ENCODE results near the gene F8.
"Not testable (repeated sequence)": the region's sequence is repeated elsewhere in the genome, so short reads cannot be mapped to it uniquely, and the experiment has no call there.

The F8 gene

DNA sequence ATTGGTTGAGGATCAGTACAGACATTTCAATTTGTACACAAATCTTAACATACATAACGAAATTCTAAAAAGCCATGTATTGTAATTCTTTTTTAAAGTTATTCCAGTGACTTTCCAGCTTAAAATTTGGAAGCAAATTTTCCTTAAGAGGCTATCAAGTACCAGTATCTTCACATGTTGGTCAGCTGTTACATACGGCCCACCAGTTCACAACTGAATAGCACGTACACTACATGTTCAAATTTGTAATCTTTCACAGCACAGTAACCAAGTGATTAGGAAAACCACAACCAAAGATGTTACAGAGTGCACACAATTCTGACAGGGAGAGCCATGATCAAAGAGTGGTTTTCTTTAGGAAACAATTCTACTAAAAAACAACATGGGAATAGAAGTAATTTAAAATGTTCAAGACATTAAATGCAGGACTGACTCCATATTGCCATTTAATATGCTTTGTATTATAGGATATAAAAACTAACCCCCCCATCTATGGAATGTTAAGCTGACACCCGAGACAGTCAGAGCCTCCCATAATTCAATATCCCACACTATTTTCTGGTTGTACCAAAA lies 206.1 kb downstream of the F8 start:
- DNase-seq (ENCODE audit: low read depth in 2 of 2) = not testable (repeated sequence)

GRCh38 chrX:154815274-154815818 lies 207.2 kb downstream of the F8 start:
- DNase-seq (ENCODE audit: low read depth in 2 of 2) = no peak

DNA sequence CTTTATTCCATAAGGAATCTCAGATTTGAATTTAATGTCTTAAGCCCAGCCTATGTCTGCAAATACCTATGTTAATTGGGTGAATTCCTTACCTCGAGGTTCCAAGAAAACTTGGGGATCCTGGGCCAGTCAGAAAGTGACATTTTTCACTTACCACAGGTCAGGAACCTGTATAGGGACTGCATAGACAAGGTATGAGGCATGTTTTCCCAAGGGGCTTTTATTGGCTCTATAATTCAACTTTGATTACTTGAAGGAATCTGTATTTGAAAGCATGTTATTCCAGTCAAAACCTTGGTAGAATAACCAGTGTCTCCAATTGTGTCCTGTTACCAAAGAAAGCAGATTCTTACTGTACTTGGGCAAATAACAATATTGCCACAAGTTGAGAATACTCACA lies 208.7 kb downstream of the F8 start:
- DNase-seq (ENCODE audit: low read depth in 2 of 2) = no peak

DNA sequence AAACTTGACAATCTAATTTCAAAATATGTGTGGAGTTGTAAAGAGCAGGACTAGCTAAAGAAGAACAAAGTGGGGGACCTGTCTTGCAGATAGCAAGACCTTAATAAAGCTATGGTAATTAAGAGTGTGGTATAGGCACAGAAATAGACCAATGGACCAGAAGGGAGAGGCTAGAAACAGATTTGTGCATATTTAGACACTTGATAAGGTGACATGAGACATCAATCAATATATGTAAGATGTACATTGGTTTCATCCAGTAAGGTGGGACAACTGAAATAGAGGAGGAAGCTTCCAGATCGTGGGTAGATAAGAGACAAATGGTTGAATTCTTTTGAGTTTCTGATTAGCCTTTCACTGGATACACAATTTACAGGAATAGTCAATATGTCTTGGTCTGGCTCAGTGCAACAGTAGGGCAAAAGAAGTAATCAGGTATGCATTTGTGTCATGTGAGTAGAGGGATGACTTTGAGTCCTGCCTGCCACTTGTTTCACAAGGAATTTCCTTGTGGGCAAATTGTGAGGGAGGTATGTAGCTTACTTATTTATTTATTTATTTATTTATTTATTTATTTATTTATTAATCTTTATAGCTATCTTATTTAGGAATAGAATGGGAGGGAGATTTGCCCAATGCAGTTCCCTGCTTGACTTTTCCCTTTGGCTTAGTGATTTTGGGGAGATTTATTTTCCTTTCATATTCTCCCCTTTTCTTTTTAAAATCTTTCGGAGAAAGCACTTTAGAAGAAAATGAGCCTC lies 210.0 kb downstream of the F8 start:
- no peak for DNase-seq (ENCODE audit: low read depth in 2 of 2)

- no peak for DNase-seq (ENCODE audit: low read depth in 2 of 2)
These were observed 212.4 kb downstream of the F8 start for GRCh38 chrX:154809939-154810665.

DNA sequence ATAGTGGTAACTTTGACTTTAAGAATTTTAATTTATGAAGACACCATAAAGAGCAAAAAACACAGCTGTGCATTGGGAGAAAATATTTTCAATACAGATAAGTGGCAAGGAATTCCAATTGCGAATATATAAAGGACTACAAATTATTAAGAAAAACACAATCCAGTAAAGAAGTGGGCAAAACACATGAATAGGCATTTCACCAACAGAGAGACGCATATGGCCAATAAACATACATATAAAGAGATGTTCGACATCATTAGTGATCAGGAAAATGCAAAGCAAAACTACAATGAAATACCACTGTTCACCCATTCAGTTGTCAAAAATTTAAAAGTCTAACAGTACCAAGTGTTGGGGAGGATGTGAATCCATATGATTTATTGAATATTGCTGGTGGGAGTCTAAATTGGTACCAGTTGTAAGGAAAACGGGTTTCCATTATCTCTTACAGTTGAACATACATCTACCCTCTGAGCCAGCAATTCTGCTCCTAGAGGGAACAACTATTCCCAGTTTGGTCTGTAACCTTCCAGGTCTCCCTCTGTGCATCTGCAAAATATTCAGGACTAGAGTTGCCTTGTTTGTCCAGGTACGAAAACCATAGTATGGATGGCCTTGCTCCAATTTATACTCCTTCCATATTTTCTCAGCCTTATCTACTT lies 215.6 kb downstream of the F8 start:
- no peak for DNase-seq (ENCODE audit: low read depth in 2 of 2)

DNA sequence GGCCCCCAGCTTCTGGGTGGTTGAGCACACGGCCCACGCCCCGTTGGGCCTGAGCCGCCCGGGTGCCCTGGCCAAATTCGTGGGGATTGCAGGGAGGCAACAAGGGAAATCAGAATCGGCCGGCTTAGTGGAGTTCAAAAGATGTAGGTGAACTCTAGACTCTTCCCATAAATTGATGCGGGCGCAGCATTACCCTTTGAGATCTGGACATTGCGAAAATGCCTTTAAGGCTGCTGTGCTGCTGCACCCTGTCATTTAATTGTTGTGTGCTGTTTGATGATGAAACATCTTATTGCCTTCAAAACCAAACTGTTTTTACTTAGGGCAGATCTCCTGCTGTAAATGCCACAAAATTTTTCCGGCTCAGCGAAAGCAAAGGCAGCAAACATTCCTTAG lies 216.8 kb downstream of the F8 start:
- DNase-seq (ENCODE audit: low read depth in 2 of 2) = no peak

DNA sequence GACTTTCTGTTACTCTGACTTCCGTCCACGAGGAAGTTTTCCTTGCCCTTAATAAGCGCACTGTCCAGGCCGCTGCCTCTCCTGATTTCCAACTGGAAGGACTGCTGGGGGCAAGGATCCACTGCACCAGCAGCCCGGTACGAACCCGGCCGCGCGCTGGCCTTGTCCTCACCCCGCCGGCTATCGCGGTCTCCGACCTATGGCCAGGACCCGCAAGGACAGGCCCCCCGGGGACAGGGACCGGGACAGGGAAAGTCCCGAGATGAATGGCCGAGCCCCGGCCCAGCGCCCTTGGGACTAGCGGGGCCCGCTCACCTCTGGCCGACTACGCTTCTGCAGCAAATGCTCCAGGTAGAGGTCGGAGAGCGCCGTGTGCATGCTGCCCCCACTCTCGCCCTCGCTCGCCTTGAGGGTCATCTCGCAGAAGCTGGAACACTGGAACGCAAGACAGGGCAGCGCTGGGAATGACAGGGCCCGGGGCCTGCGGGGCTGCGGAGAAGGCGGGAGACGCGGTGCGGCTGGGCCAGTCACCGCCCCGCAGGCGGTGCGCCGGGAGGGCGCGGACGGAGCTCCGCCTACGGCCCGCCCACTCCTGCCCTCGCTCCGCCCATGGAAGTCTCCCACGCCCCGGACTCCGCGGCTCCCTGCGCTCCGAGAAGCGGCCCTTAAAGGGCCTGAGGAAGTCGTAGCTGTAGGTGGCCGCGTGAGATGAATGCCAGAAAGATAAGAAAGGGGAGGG lies 217.4 kb downstream of the F8 start, which contains the start of gene MPP1:
TSS of gene MPP1 (minus strand) at position 529 of the 739 bp plus-strand sequence. CDS start at position 417, 112 bp downstream.
- DNase-seq (ENCODE audit: low read depth in 2 of 2) = peak; percentile 51 to 61

- no peak for DNase-seq (ENCODE audit: low read depth in 2 of 2)
These were observed 218.1 kb downstream of the F8 start for GRCh38 chrX:154804261-154804956.

- DNase-seq (ENCODE audit: low read depth in 2 of 2) = no peak
These were observed 219.6 kb downstream of the F8 start for GRCh38 chrX:154802947-154803346.

DNA sequence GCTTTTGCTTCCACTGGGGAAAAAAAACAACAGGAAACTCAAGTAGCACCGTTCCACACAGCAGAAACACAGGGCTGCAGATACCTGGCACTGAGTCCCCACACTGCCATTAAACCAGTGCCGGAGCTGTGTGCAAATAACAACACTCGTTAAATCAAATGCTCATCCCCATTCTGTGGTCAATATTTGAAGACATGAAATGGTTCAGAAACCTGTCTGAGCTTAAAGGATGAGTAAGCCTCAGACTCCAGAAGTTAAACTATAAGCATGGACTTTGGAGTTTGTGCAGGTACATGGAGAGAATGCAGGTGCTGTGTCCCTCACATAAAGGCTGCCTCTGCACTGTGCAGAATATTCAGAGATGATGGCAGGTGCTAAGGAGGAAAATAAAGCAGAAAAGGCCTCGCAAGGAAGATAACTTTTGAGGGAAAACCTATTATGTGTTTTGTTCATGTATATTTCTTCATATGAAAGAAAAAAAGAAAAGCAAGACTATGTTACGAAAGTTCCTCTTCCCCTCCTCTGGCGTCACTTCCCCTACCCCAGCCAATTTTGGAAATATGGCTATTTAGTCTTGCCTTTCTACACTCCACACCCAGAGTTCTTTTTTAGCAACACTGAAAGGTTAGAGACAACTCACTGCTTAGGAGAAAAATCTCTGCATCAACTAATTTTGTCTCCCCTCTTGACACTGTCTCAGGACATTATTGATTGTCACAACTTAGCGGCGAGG lies 221.9 kb downstream of the F8 start:
- DNase-seq (ENCODE audit: low read depth in 2 of 2) = no peak

DNA sequence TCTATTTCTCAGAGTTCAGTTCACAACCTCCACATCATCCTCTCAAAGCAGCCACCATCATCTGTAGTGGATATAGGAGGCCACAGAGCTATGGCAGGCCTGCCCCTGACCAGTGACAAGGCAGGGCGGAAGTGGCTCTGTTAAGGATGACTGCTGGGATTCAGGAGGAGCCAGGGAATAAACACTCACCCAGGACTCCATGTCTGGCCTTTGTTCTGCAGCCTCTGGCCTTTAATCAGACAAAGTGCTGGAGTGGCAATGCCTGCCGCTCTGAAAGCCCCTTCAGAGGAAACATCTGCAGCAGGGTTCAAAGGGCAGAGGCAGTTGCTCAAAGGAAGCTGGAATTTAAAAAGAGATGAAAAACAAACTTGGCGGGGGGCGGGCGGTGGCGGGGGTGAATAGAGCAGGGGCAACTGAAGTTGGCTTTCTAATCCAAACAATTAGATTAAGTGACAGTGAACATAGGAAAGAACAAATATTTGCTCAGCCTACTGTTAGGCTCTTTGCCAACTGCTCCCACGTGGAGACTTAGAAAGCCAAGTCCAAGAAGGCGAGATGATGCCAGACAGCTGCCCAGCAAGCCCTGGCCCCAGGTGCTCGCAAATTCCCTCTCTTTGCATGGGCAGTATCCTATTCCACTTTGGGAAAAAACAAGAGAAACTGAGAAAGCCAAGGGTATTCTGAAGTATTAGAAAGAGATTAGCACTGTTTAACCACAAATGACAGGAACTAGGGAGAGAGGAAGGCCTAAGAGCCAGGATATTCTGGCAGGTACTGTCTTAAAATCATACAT lies 222.8 kb downstream of the F8 start:
- DNase-seq (ENCODE audit: low read depth in 2 of 2) = no peak

GRCh38 chrX:154797006-154797405 lies 225.5 kb downstream of the F8 start:
- no peak for DNase-seq (ENCODE audit: low read depth in 2 of 2)

- DNase-seq (ENCODE audit: low read depth in 2 of 2) = no peak
These were observed 227.5 kb downstream of the F8 start for GRCh38 chrX:154795016-154795415.

DNA sequence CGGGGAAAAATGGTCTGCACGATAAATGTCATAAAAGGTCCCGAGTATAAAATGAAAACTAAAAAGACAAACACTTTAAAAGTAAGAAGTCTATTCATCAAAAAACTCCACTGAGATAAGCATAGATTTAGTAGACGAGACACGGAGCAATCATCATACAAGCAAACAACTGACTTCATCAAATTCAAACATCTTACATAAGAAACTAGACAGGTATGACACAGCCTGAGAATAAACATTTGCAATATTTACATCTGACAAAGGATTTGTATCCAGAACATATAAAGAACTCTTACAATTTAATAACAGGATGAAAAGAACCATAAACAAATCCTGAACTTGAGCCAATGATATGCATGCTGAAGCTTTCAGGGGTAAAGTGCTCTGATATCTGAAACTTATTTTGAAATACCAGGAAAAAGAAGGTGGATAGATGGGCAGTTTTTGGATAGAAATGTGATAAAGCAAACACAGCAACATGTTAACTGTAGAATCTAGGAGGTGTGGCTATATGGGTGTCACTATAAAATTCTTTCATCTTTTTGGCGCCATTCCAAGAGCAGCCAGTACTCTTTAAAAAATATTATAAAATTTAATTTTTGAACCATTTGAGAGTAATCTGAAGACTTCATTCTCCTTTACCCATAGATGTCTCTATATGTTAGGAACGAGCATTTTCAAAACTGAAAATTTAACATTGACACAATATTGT lies 229.3 kb downstream of the F8 start:
- DNase-seq (ENCODE audit: low read depth in 2 of 2) = no peak

GRCh38 chrX:154791939-154792338 lies 230.6 kb downstream of the F8 start:
- no peak for DNase-seq (ENCODE audit: low read depth in 2 of 2)

- no peak for DNase-seq (ENCODE audit: low read depth in 2 of 2)
These were observed 231.1 kb downstream of the F8 start for GRCh38 chrX:154791467-154791866.

All from activated CD4-positive, alpha-beta T cell treated with anti-CD3 and anti-CD28 coated beads for 24 hours (primary cell).